Heart right ventricle (tissue), 16 donors: ENCODE results near the gene PLCH1. TPM values are rescaled to one million over a fixed set of nuclear protein-coding genes. Genes with fewer than 3 reads are reported as not detected.

ENCODE experiments used
- ATAC-seq, 8 donors: fragments of 200-7000 bp; cut with Tn5 transposase; one replicate each; pipeline ENCODE4 v1.9.1; 2020; ENCODE audit warnings: mild to moderate bottlenecking in 8 of 8, moderate library complexity in 8 of 8, moderate number of reproducible peaks in 1 of 8
- DNase-seq, 2 donors: peaks; one replicate each; pipeline ENCODE4 v3.0.0-alpha.2; 2020
- H3K27ac ChIP-seq, 10 donors: fragments of 200-600 bp; sonication (generic) in 2 of 10; one replicate each; pipeline versions ENCODE4 v1.5.0 to v1.8.0; 2020 to 2022; ENCODE audit warnings: mild to moderate bottlenecking in 3 of 10
- H3K27me3 ChIP-seq, 7 donors: fragments of 200-600 bp; one replicate each; pipeline ENCODE4 v1.8.0; 2021 to 2022; ENCODE audit warnings: mild to moderate bottlenecking in 2 of 7
- H3K36me3 ChIP-seq, 9 donors: fragments of 200-600 bp; sonication (generic) in 1 of 9; one replicate each; pipeline versions ENCODE4 v1.5.0 to v1.8.0; 2020 to 2022; ENCODE audit warnings: mild to moderate bottlenecking in 2 of 9
- H3K4me1 ChIP-seq, 9 donors: fragments of 200-600 bp; sonication (generic) in 1 of 9; one replicate each; pipeline versions ENCODE4 v1.5.0 to v1.8.0; 2020 to 2022; ENCODE audit warnings: mild to moderate bottlenecking in 4 of 9
- H3K4me3 ChIP-seq, 10 donors: fragments of 200-600 bp; sonication (generic) in 2 of 10; one replicate each; pipeline versions ENCODE4 v1.5.0 to v1.8.0; 2020 to 2022; ENCODE audit warnings: mild to moderate bottlenecking in 7 of 10, moderate library complexity in 2 of 10
- H3K9me3 ChIP-seq, 11 donors: fragments of 200-600 bp in 10 of 11; sonication (generic) in 2 of 11; one replicate each; pipeline versions ENCODE4 v1.5.0 to v1.8.0; 2013 to 2022; ENCODE audit warnings: mild to moderate bottlenecking in 2 of 11, control low read depth in 1 of 11, moderate library complexity in 1 of 11
- WGBS, 2 donors: extraction: QIAGEN DNeasy Blood & Tissue Kit; methylation state at CpG; one replicate each; pipeline ENCODE4 v1.1.7; 2013; ENCODE audit warnings: inconsistent platforms in 1 of 2; 5-methylcytosine and 5-hydroxymethylcytosine counted together
- intact Hi-C, 10 donors: fragments of 100-400 bp; cut with DNase I; formaldehyde crosslinking; loops; one replicate each; pipeline versions ENCODE4 v1.11.1 to v1.14.2; 2022
- polyA plus RNA-seq, 2 donors: library from polyadenylated mRNA; stranded (reverse); fragments of 200-250 nt; gene quantifications; one replicate each; pipeline ENCODE4 v1.2.3, GENCODE V29; 2013
- total RNA-seq, 10 donors: library from RNA; stranded (reverse); fragmentation: NEBNext Ultra II Directional in 3 of 10; extraction: Animal tissue kit (Norgen Biotek cat#: 25700) in 3 of 10; gene quantifications; one replicate each; pipeline versions ENCODE4 v1.2.1 to v1.2.4, GENCODE V29; 2021 to 2023
- TF ChIP-seq, protein P1 (sequence below), 9 donors: fragments of 200-600 bp; sonication (generic) in 2 of 9; IDR thresholded peaks; one replicate each; pipeline versions ENCODE4 v1.5.0 to v1.8.0; 2021 to 2022; ENCODE audit warnings: antibody characterized with exemption in 9 of 9, mild to moderate bottlenecking in 5 of 9, moderate library complexity in 1 of 9
- donor health status: Arrhythmogenic right ventricular cardiomyopathy.
- donor health status: ischemic (EF 13 %, LVEDD 7.1; RV severe dilation, severe dysfunction).
- donor health status: healthy with polysubstance abuse.
- donor health status: DM: no; HTN: yes; CAD: no.
- donor health status: DM: no; HTN: no; CAD: no.
- donor health status: ischemic (EF 25% LVEDD 6.9; RV normal size, moderate dysfunction).
- donor health status: ischemic (EF 25% LVEDD 5.7; RV mildly dilated, moderate dysfunction).
- donor health status: healthy.
- donor health status: DM: yes; HTN: yes; CAD: no.
- donor health status: Ischemic cardiomyopathy.
- donor health status: ischemic (EF 35%, LVEDD 5.7; RV mildly dilated, moderate dysfunction).
- donor health status: nonischemic (EF 11% LVEDD 7.7; RV severe dilation, severe dysfunction).
- donor health status: DM: yes; HTN: yes; CAD: no.
- donor health status: PGD.
- donor health status: ischemic (EF 29% LVEDD 5.4; RV normal size, mild dysfunction).
- donor health status: nonischemic (EF 23%, LVEDD 6.1; RV moderate dilation, normal function).

PLCH1 gene
- total and polyA plus RNA-seq, 12 donors = 0.13 to 2.1 (median 0.51) TPM

DNA sequence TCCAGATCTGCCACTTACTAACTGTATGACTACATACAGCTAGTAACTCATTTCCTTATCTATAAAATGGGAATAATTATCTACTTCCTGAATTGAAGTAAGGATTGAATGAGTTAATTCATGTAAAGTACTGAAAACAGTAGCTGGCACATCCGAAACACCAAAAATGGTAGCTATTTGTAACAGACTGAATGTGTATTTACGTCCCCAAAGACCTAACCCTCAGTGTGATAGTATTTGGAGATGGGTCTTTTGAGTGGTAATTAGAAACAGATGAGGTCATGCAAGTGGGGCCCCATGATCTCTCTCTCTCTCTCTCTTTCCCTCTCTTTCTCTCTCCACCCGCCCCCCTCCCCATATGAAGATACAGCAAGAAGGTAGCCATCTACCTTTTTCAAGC lies 146.2 kb downstream of the PLCH1 start:
- Histone ChIP-seq H3K4me1 (no peaks in the 10 kb centered on the region), H3K4me3 (no peak overlapping the region), H3K27me3 (no peaks in the 10 kb centered on the region), H3K27ac (no peak overlapping the region), H3K36me3 (no peaks in the 10 kb centered on the region), H3K9me3 (no peaks in the 10 kb centered on the region)
- WGBS, 2 donors = 72 to 76% methylated on average over 3 of the region's 3 CpGs
- DNase-seq (no peak), ATAC-seq (no peak)
- TF ChIP-seq, protein P1, sequence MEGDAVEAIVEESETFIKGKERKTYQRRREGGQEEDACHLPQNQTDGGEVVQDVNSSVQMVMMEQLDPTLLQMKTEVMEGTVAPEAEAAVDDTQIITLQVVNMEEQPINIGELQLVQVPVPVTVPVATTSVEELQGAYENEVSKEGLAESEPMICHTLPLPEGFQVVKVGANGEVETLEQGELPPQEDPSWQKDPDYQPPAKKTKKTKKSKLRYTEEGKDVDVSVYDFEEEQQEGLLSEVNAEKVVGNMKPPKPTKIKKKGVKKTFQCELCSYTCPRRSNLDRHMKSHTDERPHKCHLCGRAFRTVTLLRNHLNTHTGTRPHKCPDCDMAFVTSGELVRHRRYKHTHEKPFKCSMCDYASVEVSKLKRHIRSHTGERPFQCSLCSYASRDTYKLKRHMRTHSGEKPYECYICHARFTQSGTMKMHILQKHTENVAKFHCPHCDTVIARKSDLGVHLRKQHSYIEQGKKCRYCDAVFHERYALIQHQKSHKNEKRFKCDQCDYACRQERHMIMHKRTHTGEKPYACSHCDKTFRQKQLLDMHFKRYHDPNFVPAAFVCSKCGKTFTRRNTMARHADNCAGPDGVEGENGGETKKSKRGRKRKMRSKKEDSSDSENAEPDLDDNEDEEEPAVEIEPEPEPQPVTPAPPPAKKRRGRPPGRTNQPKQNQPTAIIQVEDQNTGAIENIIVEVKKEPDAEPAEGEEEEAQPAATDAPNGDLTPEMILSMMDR (IDR thresholded peaks at IDR 0.05) = no peak
- intact Hi-C loops = no loop called here

DNA sequence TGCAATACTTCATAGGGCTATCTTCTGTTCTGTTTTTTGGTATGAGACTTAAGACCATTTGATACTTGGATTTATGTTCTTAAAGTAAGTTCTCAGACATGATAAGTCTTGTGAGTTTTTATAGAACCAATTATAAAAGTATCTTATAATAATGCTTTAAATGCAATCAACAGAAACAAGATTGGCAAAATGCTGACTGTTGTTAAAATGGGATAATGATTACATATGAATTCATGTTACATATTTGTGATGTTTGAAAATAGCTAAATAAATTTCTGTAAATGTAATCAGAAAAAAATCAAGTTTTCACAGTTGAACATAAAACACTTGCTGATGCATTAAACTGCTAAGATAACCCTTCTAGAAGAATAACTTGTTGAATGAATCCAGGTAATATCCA lies 148.3 kb downstream of the PLCH1 start:
- intact Hi-C loops = no loop called here
- DNase-seq = no peak
- H3K36me3 ChIP-seq = no peaks in the 10 kb centered on the region
- TF ChIP-seq, protein P1 (IDR thresholded peaks at IDR 0.05) = no peak
- no peaks in the 10 kb centered on the region for H3K27me3 ChIP-seq
- H3K27ac ChIP-seq = no peak overlapping the region
- no peaks in the 10 kb centered on the region for H3K4me1 ChIP-seq
- no peaks in the 10 kb centered on the region for H3K9me3 ChIP-seq
- no peak for ATAC-seq
- no peak overlapping the region for H3K4me3 ChIP-seq

DNA sequence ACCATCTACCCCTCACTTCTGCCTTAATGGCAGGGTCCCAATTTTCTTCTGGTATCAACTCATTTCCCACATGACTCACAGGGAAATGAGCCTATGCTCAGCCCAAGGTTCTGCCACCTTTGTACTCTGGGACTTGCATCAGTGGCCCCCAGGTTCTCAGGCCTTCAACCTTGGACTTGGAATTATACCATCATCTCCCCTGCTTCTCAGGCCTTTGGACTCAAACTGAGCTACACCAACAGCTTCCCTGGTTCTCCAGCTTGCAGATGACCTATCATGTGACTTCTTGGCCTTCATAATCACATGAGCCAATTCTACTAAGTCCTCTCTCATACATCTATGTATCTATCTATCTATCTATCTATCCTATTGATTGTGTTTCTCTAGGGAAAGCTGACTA lies 149.5 kb downstream of the PLCH1 start:
- no peak for DNase-seq
- Histone ChIP-seq H3K36me3 (no peaks in the 10 kb centered on the region), H3K4me3 (no peak overlapping the region), H3K27ac (no peak overlapping the region), H3K4me1 (no peaks in the 10 kb centered on the region), H3K27me3 (no peaks in the 10 kb centered on the region), H3K9me3 (no peaks in the 10 kb centered on the region)
- intact Hi-C loops = no loop called here
- TF ChIP-seq, protein P1 (IDR thresholded peaks at IDR 0.05) = no peak
- no peak for ATAC-seq

DNA sequence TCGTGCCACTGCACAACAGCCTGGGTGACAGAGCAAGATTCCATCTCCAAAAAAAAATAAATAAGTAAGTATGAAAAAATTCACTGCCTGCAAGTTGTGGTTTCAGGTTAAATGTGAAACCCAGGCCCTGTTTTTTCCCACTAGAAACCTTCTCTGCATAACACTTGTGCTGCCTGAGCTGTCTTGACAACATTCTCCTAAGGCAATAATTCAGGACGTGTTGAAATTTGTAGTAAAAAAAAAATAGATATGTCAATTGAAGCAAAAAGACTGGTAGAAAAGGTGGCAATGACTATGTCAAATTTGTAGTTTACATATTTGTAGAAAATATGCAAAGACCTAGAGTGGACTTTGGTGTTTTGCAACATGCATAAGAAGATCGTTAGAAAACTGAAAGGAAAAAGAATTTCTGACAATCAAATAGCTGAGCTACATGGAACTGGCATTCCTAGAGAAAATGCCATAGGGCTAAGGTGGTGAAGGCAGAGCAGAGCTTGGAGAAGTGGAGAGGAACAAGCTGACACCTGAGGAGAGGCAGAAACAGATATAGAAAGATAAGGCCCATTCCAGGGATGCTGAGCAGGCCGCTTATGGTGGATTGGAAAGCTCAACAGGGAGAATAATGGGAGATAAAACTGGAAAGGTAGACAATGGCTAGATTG lies 150.2 kb downstream of the PLCH1 start:
- Histone ChIP-seq H3K27me3 (no peaks in the 10 kb centered on the region), H3K27ac (no peak overlapping the region), H3K36me3 (no peaks in the 10 kb centered on the region), H3K4me1 (no peaks in the 10 kb centered on the region), H3K4me3 (no peak overlapping the region), H3K9me3 (no peaks in the 10 kb centered on the region)
- TF ChIP-seq, protein P1 (IDR thresholded peaks at IDR 0.05) = no peak
- ATAC-seq (no peak), DNase-seq (no peak)
- 71% methylated on average over 4 of the region's 4 CpGs for WGBS, 2 donors
- intact Hi-C loops = no loop called here
